HG02970 (cell line): ENCODE measurements around the gene VPS51.

Experiments
- ATAC-seq: cut with Tn5 transposase; IDR thresholded peaks from one replicate; pipeline ENCODE4 v1.9.1; 2021; ENCODE audit warnings: mild to moderate bottlenecking, moderate library complexity, moderate number of reproducible peaks; ENCODE audit not compliant: unreplicated experiment, low FRiP score

The VPS51 gene

GRCh38 chr11:65160643-65161042 lies 64.6 kb downstream of the VPS51 start:
- ATAC-seq = no peak
